ENCODE results near the gene CDAN1. TPM values are rescaled to one million over a fixed set of nuclear protein-coding genes. Genes with fewer than 3 reads are reported as not detected.

The CDAN1 gene
- total and polyA plus RNA-seq, 10 of the 15 experiments (the other 5 are each of a cell fraction or from before 2014, with no cell fraction given), result 0.56 to 14.2 (median 6.7) TPM

GRCh38 chr15:42692536-42692935, 44.4 kb downstream of the CDAN1 start:
- no TSS peak for BruUV-seq (replicated peaks)
- WGBS (ENCODE audit: insufficient coverage, insufficient replicate concordance, low lambda C conversion rate, missing lambda C conversion rate), result 67% methylated on average over 1 of the region's 1 CpG
- no peak overlapping the region for H3K4me2 ChIP-seq (ENCODE audit: control insufficient read depth, insufficient read depth)
- RAD21 ChIA-PET (ENCODE audit: unreplicated experiment), result no interaction called here
- ATAC-seq (no peak; the same call in 2 of the 3 replicates), DNase-seq (ENCODE audit: low read depth, low spot score) (no peak), FAIRE-seq (no peak)
- SMC1A ChIA-PET (ENCODE audit: uncharacterized antibody, unreplicated experiment), result no interaction called here
- H3K9me3 ChIP-seq (replicated peaks; ENCODE audit: control insufficient read depth, insufficient read depth, low read length), result no peaks in the 10 kb centered on the region
- no peak overlapping the region for H3K4me3 ChIP-seq
- H3K27ac ChIP-seq (ENCODE audit: control insufficient read depth, insufficient read depth), result no peak overlapping the region
- H3K79me2 ChIP-seq (ENCODE audit: control insufficient read depth, insufficient read depth, low read length), result no peaks in the 10 kb centered on the region
- no peaks in the 10 kb centered on the region; a peak in 2 of 4 replicates for H3K36me3 ChIP-seq (ENCODE audit: control insufficient read depth in 2 of 2, insufficient read depth in 2 of 2, low read length in 1 of 2)
- H2AFZ ChIP-seq (ENCODE audit: control insufficient read depth, low read depth, low read length), result no peak overlapping the region
- POLR2A ChIA-PET, result no interaction called here
- no peaks in the 10 kb centered on the region for H3K4me1 ChIP-seq (ENCODE audit: control insufficient read depth, insufficient read depth, low read length)
- H3K9ac ChIP-seq (ENCODE audit: control insufficient read depth, insufficient read depth, low read length), result no peak overlapping the region
- CTCF ChIA-PET, result no interaction called here
- intact Hi-C loops (cut with micrococcal nuclease; ENCODE audit: unreplicated experiment), result no loop called here
- H3K27me3 ChIP-seq (replicated peaks in 1 of 2; ENCODE audit: control insufficient read depth in 2 of 2, insufficient read depth in 2 of 2, low read length in 1 of 2), result no peaks in the 10 kb centered on the region
- in situ Hi-C loops (cut with MboI), result no loop called here
- H4K20me1 ChIP-seq (ENCODE audit: control insufficient read depth, insufficient read depth), result no peaks in the 10 kb centered on the region
- TF ChIP-seq, protein P1, sequence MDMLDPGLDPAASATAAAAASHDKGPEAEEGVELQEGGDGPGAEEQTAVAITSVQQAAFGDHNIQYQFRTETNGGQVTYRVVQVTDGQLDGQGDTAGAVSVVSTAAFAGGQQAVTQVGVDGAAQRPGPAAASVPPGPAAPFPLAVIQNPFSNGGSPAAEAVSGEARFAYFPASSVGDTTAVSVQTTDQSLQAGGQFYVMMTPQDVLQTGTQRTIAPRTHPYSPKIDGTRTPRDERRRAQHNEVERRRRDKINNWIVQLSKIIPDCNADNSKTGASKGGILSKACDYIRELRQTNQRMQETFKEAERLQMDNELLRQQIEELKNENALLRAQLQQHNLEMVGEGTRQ (IDR thresholded peaks at IDR 0.05; ENCODE audit: borderline replicate concordance, low read depth, low read length), result no peak
- TF ChIP-seq EED (IDR thresholded peaks at IDR 0.05; ENCODE audit: low read depth) (no peak), CEBPZ (IDR thresholded peaks at IDR 0.05; ENCODE audit: low read depth, low read length) (no peak), GABPA (IDR thresholded peaks at IDR 0.05; ENCODE audit: low read depth) (no peak), EP300 (IDR thresholded peaks at IDR 0.05; ENCODE audit: borderline replicate concordance in 1 of 2, control insufficient read depth in 1 of 2, low read depth in 2 of 2, low read length in 2 of 2) (no peak), RB1 (IDR thresholded peaks at IDR 0.05; ENCODE audit: borderline replicate concordance) (no peak), ZNF217 (IDR thresholded peaks at IDR 0.05) (no peak), NFXL1 (IDR thresholded peaks at IDR 0.05; ENCODE audit: borderline replicate concordance) (no peak), USF1 (IDR thresholded peaks at IDR 0.05; ENCODE audit: borderline replicate concordance, extremely low read length, insufficient read depth, low read depth, low read length) (no peak), NRF1 (conservative IDR thresholded peaks at IDR 0.05; ENCODE audit: low read depth, low read length) (no peak), POLR2AphosphoS5 (IDR thresholded peaks at IDR 0.05; ENCODE audit: low read length) (no peak), TCF7 (IDR thresholded peaks at IDR 0.05; ENCODE audit: borderline replicate concordance) (no peak), MTA3 (IDR thresholded peaks at IDR 0.05; ENCODE audit: borderline replicate concordance, low read length) (no peak)
- TF ChIP-seq, protein P2, sequence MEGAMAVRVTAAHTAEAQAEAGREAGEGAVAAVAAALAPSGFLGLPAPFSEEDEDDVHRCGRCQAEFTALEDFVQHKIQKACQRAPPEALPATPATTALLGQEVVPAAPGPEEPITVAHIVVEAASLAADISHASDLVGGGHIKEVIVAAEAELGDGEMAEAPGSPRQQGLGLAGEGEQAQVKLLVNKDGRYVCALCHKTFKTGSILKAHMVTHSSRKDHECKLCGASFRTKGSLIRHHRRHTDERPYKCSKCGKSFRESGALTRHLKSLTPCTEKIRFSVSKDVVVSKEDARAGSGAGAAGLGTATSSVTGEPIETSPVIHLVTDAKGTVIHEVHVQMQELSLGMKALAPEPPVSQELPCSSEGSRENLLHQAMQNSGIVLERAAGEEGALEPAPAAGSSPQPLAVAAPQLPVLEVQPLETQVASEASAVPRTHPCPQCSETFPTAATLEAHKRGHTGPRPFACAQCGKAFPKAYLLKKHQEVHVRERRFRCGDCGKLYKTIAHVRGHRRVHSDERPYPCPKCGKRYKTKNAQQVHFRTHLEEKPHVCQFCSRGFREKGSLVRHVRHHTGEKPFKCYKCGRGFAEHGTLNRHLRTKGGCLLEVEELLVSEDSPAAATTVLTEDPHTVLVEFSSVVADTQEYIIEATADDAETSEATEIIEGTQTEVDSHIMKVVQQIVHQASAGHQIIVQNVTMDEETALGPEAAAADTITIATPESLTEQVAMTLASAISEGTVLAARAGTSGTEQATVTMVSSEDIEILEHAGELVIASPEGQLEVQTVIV (IDR thresholded peaks at IDR 0.05; ENCODE audit: borderline replicate concordance, partially characterized antibody), result no peak
- TF ChIP-seq, protein P3, sequence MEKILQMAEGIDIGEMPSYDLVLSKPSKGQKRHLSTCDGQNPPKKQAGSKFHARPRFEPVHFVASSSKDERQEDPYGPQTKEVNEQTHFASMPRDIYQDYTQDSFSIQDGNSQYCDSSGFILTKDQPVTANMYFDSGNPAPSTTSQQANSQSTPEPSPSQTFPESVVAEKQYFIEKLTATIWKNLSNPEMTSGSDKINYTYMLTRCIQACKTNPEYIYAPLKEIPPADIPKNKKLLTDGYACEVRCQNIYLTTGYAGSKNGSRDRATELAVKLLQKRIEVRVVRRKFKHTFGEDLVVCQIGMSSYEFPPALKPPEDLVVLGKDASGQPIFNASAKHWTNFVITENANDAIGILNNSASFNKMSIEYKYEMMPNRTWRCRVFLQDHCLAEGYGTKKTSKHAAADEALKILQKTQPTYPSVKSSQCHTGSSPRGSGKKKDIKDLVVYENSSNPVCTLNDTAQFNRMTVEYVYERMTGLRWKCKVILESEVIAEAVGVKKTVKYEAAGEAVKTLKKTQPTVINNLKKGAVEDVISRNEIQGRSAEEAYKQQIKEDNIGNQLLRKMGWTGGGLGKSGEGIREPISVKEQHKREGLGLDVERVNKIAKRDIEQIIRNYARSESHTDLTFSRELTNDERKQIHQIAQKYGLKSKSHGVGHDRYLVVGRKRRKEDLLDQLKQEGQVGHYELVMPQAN (conservative IDR thresholded peaks at IDR 0.05), result no peak

Measured in GM12878 (cell line).